SU-DHL-6 (cell line): ENCODE measurements around the gene LGR6.
"Not testable (repeated sequence)": the region's sequence is repeated elsewhere in the genome, so short reads cannot be mapped to it uniquely, and the experiment has no call there.

Source experiments
- H2AFZ ChIP-seq: fragments of 200-600 bp; sonication (generic); 2 replicates; pipeline ENCODE4 v1.6.1; 2014; ENCODE audit warnings: low read depth, mild to moderate bottlenecking, moderate library complexity, mixed read lengths, antibody characterized with exemption, low read length; ENCODE audit not compliant: severe bottlenecking
- H3F3A ChIP-seq: fragments of 200-600 bp; shearing (Covaris generic); 2 replicates; pipeline ENCODE4 v1.6.0; 2016; ENCODE audit warnings: antibody characterized with exemption, mild to moderate bottlenecking; ENCODE audit not compliant: insufficient read depth
- H3K27ac ChIP-seq: fragments of 200-600 bp; sonication (generic); 2 replicates; pipeline ENCODE4 v1.5.1; 2016; ENCODE audit warnings: low read depth, mild to moderate bottlenecking, low read length, moderate library complexity, mixed read lengths
- H3K27me3 ChIP-seq: fragments of 200-600 bp; sonication (generic), shearing (Covaris generic); 2 replicates; pipeline ENCODE4 v1.6.0; 2014; ENCODE audit warnings: mild to moderate bottlenecking, low read length
- H3K36me3 ChIP-seq: fragments of 200-600 bp; sonication (generic); 2 replicates; pipeline ENCODE4 v1.6.1; 2014; ENCODE audit warnings: mild to moderate bottlenecking, low read length, mixed read lengths
- H3K4me2 ChIP-seq: fragments of 300-600, 200-600 bp; shearing (Covaris generic), sonication (generic); 2 replicates; pipeline ENCODE4 v1.6.0; 2014; ENCODE audit warnings: low read length, low read depth, mild to moderate bottlenecking; ENCODE audit not compliant: poor library complexity, severe bottlenecking
- H3K4me3 ChIP-seq: fragments of 200-600 bp; sonication (generic); 2 replicates; pipeline ENCODE4 v1.5.1; 2014; ENCODE audit warnings: antibody characterized with exemption, low read length, mild to moderate bottlenecking, mixed read lengths; ENCODE audit not compliant: insufficient read depth, poor library complexity, severe bottlenecking
- H3K79me2 ChIP-seq: fragments of 200-600 bp; sonication (generic); 2 replicates; pipeline ENCODE4 v1.6.1; 2014; ENCODE audit warnings: mild to moderate bottlenecking, low read length, moderate library complexity; ENCODE audit not compliant: insufficient read depth
- H3K9ac ChIP-seq: fragments of 200-600 bp; sonication (generic); 2 replicates; pipeline ENCODE4 v1.7.0; 2014; ENCODE audit warnings: mild to moderate bottlenecking, low read length
- H3K9me2 ChIP-seq: fragments of 200-600 bp; sonication (generic); replicated peaks from 2 replicates; pipeline ENCODE4 v1.6.1; 2014; ENCODE audit warnings: low read length; ENCODE audit not compliant: insufficient read depth
- H3K9me3 ChIP-seq: fragments of 200-600 bp; sonication (generic); 2 replicates; pipeline ENCODE4 v1.6.1; 2014; ENCODE audit warnings: low read length, mixed read lengths; ENCODE audit not compliant: insufficient read depth
- H4K20me1 ChIP-seq: fragments of 200-600 bp; sonication (generic); 2 replicates; pipeline ENCODE4 v1.6.1; 2014; ENCODE audit warnings: low read depth, mild to moderate bottlenecking, antibody characterized with exemption, low read length, moderate library complexity, mixed read lengths
- EZH2phosphoT487 ChIP-seq: fragments of 200-600 bp; sonication (generic), shearing (Covaris generic); conservative IDR thresholded peaks from 2 replicates; pipeline ENCODE4 v1.6.1; 2018; ENCODE audit warnings: mild to moderate bottlenecking, antibody characterized with exemption, low read length, moderate library complexity, mixed read lengths
- TF ChIP-seq, protein P1 (sequence below): fragments of 200-600 bp; sonication (generic); IDR thresholded peaks from one replicate; pipeline ENCODE4 v1.5.1; 2017; ENCODE audit warnings: antibody characterized with exemption, mild to moderate bottlenecking, low read length, moderate library complexity; ENCODE audit not compliant: insufficient read depth, poor library complexity, severe bottlenecking

Gene LGR6

DNA sequence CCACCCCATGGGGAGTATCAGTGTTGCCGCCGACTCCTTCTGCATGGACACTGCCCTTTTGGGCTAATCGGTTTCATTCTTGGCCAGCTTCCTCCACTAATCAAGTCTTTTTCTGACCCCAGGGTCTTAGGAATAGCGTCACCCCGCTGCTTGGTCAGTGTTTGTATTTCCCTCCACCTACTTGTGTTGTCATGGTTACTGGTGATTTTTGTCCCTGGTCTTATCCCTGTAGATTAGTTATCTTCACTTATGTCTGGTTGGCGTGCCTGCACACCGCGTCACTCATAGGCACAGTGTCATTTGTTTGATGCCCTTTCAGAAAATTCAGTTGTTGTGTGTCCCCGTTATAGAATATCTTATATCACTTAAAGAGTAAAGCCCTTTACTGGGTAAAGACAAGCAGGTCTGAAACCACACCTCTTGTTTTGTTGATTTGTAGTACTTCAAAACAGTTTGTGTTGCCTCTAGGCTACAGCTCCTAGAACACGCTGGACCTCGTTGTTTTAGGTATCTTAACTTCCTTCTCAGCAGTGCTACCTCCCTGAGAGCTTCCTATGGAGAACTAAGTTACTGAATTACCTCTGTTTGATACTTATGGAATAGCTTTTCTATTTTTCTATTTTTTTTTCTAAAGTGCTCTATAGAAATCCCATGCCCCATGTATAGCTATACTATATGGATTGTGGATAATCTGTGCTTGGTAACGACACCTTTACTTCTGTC is 155.8 kb downstream of the LGR6 start:
- TF ChIP-seq, protein P1, sequence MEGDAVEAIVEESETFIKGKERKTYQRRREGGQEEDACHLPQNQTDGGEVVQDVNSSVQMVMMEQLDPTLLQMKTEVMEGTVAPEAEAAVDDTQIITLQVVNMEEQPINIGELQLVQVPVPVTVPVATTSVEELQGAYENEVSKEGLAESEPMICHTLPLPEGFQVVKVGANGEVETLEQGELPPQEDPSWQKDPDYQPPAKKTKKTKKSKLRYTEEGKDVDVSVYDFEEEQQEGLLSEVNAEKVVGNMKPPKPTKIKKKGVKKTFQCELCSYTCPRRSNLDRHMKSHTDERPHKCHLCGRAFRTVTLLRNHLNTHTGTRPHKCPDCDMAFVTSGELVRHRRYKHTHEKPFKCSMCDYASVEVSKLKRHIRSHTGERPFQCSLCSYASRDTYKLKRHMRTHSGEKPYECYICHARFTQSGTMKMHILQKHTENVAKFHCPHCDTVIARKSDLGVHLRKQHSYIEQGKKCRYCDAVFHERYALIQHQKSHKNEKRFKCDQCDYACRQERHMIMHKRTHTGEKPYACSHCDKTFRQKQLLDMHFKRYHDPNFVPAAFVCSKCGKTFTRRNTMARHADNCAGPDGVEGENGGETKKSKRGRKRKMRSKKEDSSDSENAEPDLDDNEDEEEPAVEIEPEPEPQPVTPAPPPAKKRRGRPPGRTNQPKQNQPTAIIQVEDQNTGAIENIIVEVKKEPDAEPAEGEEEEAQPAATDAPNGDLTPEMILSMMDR = no peak
- TF ChIP-seq EZH2phosphoT487 = no peak
- no peaks in the 10 kb centered on the region for H3F3A ChIP-seq
- peak overlapping the region; percentile 71 for H3K4me3 ChIP-seq
- peak overlapping the region; percentile 85 for H2AFZ ChIP-seq
- H3K9me2 ChIP-seq = no peaks in the 10 kb centered on the region
- peak overlapping the region; percentile 82 for H3K4me2 ChIP-seq
- no peaks in the 10 kb centered on the region for H4K20me1 ChIP-seq
- no peaks in the 10 kb centered on the region for H3K36me3 ChIP-seq
- H3K27ac ChIP-seq = no peak overlapping the region
- no peaks in the 10 kb centered on the region for H3K9me3 ChIP-seq
- peaks cover 7% of the 10 kb centered on the region; the same call in 1 of the 2 replicates for H3K79me2 ChIP-seq
- no peaks in the 10 kb centered on the region for H3K27me3 ChIP-seq
- H3K9ac ChIP-seq = peak overlapping the region; percentile 77

DNA sequence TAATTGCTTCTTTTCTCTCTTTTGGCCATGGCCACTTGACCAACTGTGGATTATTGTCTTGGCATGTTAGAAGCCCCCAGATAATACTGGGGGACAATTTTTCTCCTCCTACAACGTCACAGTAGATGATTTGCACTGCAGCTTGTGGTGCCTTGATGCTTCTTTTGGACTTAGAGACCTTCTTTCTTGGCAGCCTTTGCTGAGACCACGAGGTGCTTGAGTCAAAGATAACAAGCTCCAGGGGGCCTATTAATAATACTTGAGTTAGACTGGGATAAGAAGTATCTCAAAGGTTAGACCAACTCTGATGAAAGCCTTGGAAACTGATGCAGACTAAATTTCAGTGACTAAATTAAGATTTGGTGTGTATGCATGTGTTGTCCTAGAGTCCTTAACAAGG is 158.1 kb downstream of the LGR6 start:
- no peaks in the 10 kb centered on the region for H3K9me3 ChIP-seq
- no peaks in the 10 kb centered on the region for H3K9me2 ChIP-seq
- no peak overlapping the region for H3K27ac ChIP-seq
- H3K36me3 ChIP-seq = no peaks in the 10 kb centered on the region
- H2AFZ ChIP-seq = no peak overlapping the region
- H3K79me2 ChIP-seq = peaks cover 7% of the 10 kb centered on the region; the same call in 1 of the 2 replicates
- TF ChIP-seq EZH2phosphoT487 = no peak
- TF ChIP-seq, protein P1 = no peak
- H4K20me1 ChIP-seq = no peaks in the 10 kb centered on the region
- H3K27me3 ChIP-seq = no peaks in the 10 kb centered on the region
- no peaks in the 10 kb centered on the region for H3F3A ChIP-seq
- H3K4me2 ChIP-seq = no peak overlapping the region
- no peak overlapping the region for H3K9ac ChIP-seq
- no peak overlapping the region for H3K4me3 ChIP-seq

- not testable (repeated sequence) for H2AFZ ChIP-seq, H3K9me3 ChIP-seq, H3K9ac ChIP-seq, H3K9me2 ChIP-seq, H3F3A ChIP-seq, H3K79me2 ChIP-seq, H3K4me2 ChIP-seq, H3K4me3 ChIP-seq, H3K27me3 ChIP-seq, H3K36me3 ChIP-seq, H3K27ac ChIP-seq, H4K20me1 ChIP-seq
Measured at GRCh38 chr1:202352583-202353197, 159.1 kb downstream of the LGR6 start.

DNA sequence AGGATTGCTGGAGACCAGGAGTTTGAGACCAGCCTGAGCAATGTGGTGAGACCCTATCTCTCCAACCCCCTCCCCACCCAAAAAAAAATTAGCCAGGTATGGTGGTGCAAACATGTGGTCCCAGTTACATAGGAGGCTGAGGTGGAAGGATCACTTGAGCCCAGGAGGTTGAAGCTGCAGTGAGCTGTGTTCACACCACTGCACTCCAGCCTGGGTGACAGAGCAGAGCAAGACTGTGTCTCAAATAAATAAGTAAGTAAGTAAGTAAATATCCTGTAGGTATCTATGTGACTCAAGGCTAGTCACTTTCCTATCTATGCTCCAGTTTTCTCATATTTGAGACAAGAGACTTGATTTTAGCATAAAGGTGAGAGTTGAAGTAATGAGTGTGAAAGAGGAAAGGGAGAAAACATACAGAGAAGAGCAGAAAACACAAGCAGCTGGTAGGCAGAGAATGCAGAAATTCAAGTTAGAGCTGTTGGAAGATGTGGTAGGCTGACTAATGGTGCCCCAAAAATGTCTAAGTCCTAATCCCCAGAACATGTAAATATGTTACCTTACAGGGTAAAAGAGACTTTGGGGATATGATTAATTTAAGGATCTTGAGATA is 162.4 kb downstream of the LGR6 start:
- H3K9ac ChIP-seq = no peak overlapping the region
- peaks cover 12% of the 10 kb centered on the region for H3K79me2 ChIP-seq
- no peak overlapping the region for H3K27ac ChIP-seq

More for the DNA sequence above, 162.4 kb downstream of the LGR6 start:
- no peaks in the 10 kb centered on the region for H3K9me3 ChIP-seq
- no peaks in the 10 kb centered on the region for H3K36me3 ChIP-seq
- no peak overlapping the region for H3K4me3 ChIP-seq
- H3F3A ChIP-seq = no peaks in the 10 kb centered on the region
- H3K4me2 ChIP-seq = no peak overlapping the region
- H3K27me3 ChIP-seq = no peaks in the 10 kb centered on the region
- H4K20me1 ChIP-seq = no peaks in the 10 kb centered on the region
- H3K9me2 ChIP-seq = no peaks in the 10 kb centered on the region
- H2AFZ ChIP-seq = no peak overlapping the region
- TF ChIP-seq EZH2phosphoT487 = no peak
- TF ChIP-seq, protein P1 = no peak
